Measurements from ENCODE around the gene SMYD3. TPM values are rescaled to one million over a fixed set of nuclear protein-coding genes. Genes with fewer than 3 reads are reported as not detected.
A peak's percentile ranks its signal among the peaks of the same experiment; 100 is the strongest.
"Not testable (repeated sequence)": the region's sequence is repeated elsewhere in the genome, so short reads cannot be mapped to it uniquely, and the experiment has no call there.

The SMYD3 gene
- polyA plus RNA-seq, 3 donors from 2014 or later = 48.4 to 57.5 (median 50.8) TPM

DNA sequence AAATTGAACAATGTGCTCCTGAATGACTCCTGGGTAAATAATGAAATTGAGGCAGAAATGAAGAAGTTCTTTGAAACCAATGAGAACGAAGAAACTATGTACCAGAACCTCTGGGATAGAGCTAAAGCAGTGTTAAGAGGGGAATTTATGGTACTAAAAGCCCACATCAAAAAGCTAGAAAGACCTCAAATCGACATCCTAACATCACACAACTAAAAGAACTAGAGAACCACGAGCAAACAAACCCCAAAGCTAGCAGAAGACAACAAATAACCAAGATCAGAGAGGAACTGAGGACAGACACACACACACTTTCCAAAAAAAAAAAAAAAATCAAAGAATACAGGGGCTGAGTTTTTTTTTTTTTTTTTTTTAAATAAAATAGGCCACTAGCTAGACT is 564.2 kb downstream of the SMYD3 start:
- Mint-ChIP-seq H3K27me3 (ENCODE audit: low read depth in 3 of 3) (peaks cover 0 to 2% (median 1%) of the 10 kb centered on the region in 3 donors), H3K4me1 (peaks cover 4 to 17% of the 10 kb centered on the region in 2 donors), H3K27ac (peak overlapping the region in 2 of 6 donors; percentile 21 to 64), H3K36me3 (peaks cover 0 to 9% (median 5%) of the 10 kb centered on the region in 3 donors), H3K4me3 (no peak overlapping the region), H3K9me3 (peaks cover 0 to 15% (median 1%) of the 10 kb centered on the region in 6 donors)
- no peak for DNase-seq

DNA sequence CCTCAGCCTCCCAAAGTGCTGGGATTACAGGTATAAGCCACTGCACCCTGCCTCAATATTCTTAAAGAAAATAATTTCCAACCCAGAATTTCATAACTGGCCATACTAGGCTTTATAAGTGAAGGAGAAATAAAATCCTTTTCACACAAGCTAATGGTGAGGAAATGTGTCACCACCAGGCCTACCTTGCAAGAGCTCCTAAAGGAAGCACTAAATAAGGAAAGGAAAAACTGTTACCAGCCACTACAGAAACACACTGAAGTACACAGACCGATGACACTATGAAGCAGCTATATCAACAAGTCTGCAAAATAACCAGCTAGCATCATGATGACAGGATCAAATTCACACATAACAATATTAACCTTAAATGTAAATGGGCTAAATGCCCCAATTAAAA is 565.3 kb downstream of the SMYD3 start:
- not testable (repeated sequence) for H3K27ac Mint-ChIP-seq; H3K27me3 Mint-ChIP-seq (ENCODE audit: low read depth in 3 of 3); H3K36me3 Mint-ChIP-seq; H3K4me3 Mint-ChIP-seq; DNase-seq
- peaks cover 4 to 17% of the 10 kb centered on the region in 2 donors for H3K4me1 Mint-ChIP-seq
- peaks cover 0 to 15% (median 1%) of the 10 kb centered on the region in 6 donors for H3K9me3 Mint-ChIP-seq

DNA sequence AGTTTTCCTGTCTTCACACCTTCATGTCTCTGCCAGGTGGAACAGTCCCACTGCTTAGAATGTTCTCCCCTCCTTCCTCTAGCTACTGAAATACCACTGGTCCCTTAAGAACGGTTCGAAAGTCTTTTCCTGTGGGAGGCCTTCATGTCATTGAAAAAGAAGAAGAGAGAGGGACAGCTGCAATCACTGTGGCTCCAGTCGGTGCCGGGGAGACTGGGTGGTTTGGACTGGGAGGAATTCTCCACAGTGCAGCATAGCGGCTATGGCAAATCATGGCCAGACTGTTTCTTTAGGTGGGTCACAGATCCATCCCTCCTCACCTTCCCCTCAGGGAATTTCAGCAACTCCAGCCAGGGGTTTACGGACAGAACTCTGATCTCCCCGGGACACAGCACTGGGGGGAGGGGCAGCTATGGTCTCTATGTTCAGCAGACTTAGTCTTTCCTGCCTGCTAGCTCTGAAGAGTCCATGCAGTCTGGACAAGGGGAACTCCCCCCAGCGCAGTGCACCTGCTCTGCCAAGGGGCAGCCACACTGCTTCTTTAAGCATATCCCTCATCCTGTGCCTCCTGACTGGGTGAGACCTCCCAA is 567.2 kb downstream of the SMYD3 start:
- Mint-ChIP-seq H3K4me3 (no peak overlapping the region), H3K9me3 (peaks cover 0 to 4% (median 1%) of the 10 kb centered on the region in 6 donors), H3K27me3 (ENCODE audit: low read depth in 3 of 3) (peaks cover 0 to 2% (median 1%) of the 10 kb centered on the region in 3 donors), H3K4me1 (peaks cover 4 to 20% of the 10 kb centered on the region in 2 donors), H3K36me3 (peaks cover 0 to 3% (median under 1%) of the 10 kb centered on the region in 3 donors), H3K27ac (no peak overlapping the region)
- DNase-seq = no peak

DNA sequence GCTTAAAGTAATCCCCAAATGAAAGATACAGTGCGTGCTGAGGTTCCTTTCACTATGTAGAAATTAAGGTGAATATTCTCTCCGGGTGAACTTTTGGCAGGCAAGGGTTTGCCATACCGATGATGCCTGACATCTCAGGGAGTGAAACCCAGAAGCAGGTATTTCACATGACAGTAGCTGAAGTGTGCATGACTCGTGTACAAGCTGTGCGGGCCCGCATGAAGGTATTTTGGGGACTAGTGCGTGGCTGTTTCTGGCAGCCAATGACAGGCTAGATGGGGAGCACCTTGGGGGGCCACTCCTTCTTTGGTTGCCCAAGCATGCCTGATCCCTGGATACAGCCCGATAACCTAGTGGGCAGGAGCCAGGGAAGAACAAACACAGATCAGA is 569.0 kb downstream of the SMYD3 start:
- Mint-ChIP-seq H3K36me3 (no peaks in the 10 kb centered on the region), H3K9me3 (peaks cover 0 to 3% (median 0%) of the 10 kb centered on the region in 6 donors), H3K27ac (no peak overlapping the region), H3K4me3 (no peak overlapping the region), H3K27me3 (ENCODE audit: low read depth in 3 of 3) (peaks cover 0 to 2% (median 1%) of the 10 kb centered on the region in 3 donors), H3K4me1 (peaks cover 4 to 19% of the 10 kb centered on the region in 2 donors)
- no peak for DNase-seq

DNA sequence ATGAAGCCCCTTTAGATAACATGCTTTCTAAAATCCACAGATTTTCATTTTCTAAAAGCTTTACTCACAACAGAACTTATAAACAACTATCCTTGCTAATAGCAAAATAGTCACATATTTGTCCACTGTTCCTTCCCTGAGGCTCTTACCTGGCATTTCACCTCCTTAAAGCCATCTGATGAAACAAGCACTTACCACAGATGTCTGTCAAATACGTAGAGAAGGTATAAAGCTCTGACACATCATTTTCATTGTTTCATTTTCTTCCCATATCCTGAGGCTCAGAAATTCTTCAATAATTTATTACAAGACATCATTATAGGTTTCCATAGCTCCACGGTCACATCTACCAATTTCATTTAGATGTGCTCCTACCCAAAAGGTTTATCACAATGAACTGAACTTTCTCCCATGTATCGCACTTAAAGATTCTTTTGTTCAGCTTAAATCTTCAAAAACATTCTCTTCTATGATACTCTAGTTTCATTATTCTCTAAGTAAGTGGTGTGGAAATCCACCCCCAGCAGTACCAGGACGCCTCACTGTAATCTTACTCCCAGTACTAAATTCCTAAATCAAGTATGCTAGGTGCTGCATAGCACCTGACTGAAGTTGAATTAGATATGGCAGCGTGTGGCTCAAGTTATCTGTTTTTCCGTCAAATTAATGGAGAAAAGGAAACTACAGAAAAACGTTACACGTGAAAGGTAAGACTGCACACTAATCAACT is 569.6 kb downstream of the SMYD3 start:
- H3K27ac Mint-ChIP-seq = no peak overlapping the region
- no peaks in the 10 kb centered on the region for H3K36me3 Mint-ChIP-seq
- DNase-seq = no peak
- no peaks in the 10 kb centered on the region for H3K9me3 Mint-ChIP-seq
- no peak overlapping the region for H3K4me3 Mint-ChIP-seq
- H3K27me3 Mint-ChIP-seq (ENCODE audit: low read depth in 3 of 3) = peaks cover 0 to 2% (median 0%) of the 10 kb centered on the region in 3 donors
- peaks cover under 1 to 13% of the 10 kb centered on the region in 2 donors for H3K4me1 Mint-ChIP-seq

DNA sequence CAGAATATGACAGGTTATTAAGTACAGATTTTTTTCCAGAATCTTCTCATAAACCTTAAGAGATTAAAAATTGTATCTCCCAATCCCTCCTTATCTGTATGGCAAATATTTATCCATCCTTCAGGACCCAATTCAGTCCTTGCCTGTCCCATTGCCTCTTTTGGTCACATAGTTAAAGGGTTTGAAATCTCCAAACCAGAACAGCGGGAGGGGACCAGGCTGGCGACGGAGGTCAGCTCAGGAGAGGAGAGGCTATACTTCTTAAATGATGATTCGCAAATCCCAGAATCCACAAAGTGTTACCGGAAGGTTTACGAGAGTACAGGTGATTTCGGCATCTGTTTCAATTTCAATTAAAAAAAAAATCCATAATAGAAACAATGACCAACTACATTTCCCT is 572.7 kb downstream of the SMYD3 start:
- H3K9me3 Mint-ChIP-seq = no peaks in the 10 kb centered on the region
- peaks cover 0 to 8% (median 4%) of the 10 kb centered on the region in 3 donors for H3K36me3 Mint-ChIP-seq
- H3K4me1 Mint-ChIP-seq = peaks cover 0 to 11% of the 10 kb centered on the region in 2 donors
- no peak overlapping the region for H3K4me3 Mint-ChIP-seq
- no peak for DNase-seq
- no peak overlapping the region for H3K27ac Mint-ChIP-seq
- H3K27me3 Mint-ChIP-seq (ENCODE audit: low read depth in 3 of 3) = no peaks in the 10 kb centered on the region

DNA sequence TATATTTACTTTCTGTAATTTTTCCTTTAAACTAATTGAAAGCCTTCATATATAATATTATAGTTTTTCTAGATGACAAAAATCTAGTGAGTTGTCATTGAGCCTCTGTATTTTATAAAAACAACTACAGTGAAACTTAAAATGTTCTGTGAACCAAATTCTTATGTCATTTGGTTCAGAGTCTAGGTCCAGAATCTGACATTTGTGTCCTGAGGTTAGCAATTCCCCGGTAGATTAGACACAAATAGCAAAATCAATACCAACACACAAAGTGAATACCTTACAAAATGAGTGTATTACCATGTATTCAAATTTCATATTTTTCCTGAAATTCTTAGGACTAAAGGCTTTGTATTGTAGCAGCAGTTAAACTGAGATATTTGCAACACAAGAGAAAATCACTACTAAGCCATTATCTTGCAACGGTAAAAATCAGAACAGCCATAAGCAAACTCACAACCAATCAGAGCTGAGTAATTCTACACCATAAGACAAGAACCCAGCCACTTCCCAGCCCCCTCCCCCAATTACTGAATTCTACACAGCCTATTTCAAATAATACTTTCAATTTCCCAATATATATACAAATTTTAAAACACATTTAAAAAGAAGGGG is 573.5 kb downstream of the SMYD3 start:
- Mint-ChIP-seq H3K4me3 (no peak overlapping the region), H3K4me1 (peaks cover 0 to 11% of the 10 kb centered on the region in 2 donors), H3K9me3 (no peaks in the 10 kb centered on the region), H3K27ac (peak overlapping the region in 1 of 6 donors; percentile 44), H3K36me3 (peaks cover 0 to 12% (median 9%) of the 10 kb centered on the region in 3 donors), H3K27me3 (ENCODE audit: low read depth in 3 of 3) (no peaks in the 10 kb centered on the region)
- no peak for DNase-seq

DNA sequence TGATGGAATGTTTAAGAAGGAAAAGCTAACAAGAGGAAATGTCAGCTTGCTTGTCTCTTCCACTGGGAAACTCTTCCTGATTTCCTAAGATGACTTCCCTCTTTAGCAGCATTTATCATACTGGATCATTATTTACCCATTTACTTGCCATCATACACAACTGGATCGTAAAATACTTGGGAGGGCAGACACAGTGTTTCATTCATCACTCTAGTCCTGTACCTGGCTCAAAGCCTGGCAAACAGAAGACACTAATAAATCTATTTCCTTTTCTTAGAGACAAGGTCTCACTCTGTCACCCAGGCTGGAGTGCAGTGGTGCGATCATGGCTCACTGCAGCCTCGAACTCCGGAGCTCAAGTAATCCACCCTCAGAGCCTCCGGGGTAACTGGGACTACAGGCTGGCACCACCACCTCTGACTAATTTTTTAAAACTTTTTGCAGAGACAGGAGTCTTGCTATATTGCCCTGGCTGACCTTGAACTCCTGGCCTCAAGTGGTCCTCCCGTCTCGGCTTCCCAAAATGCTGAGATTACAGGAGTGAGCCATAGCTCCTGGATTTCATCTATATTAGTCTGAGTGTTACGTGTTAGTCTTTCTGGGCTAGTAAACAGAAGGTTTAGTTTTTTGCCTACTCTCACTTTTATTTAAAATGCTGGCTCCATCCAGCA is 574.6 kb downstream of the SMYD3 start:
- no peak overlapping the region for H3K27ac Mint-ChIP-seq
- H3K36me3 Mint-ChIP-seq = peaks cover 5 to 18% (median 13%) of the 10 kb centered on the region in 3 donors
- H3K4me3 Mint-ChIP-seq = no peak overlapping the region
- H3K27me3 Mint-ChIP-seq (ENCODE audit: low read depth in 3 of 3) = no peaks in the 10 kb centered on the region
- no peaks in the 10 kb centered on the region for H3K9me3 Mint-ChIP-seq
- no peak for DNase-seq
- peaks cover 0 to 11% of the 10 kb centered on the region in 2 donors for H3K4me1 Mint-ChIP-seq

DNA sequence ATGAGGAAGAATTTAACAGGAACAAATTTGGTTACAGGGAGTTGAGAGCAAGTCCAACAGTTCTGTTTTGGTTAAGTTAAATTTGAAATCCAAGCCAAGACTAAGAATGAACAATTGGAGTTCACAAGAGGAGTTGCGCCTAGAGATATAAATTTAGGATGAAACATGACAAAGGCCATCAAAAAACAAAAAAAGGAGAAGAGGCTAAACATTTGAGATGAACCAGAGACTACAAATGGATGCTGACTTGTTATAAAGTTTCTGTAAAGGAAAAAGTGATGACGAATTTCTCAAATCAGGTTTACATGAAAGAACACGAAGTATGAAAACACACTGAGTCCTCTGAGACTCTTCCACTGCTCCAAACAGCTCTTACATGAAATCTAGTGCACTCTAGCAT is 575.6 kb downstream of the SMYD3 start:
- Mint-ChIP-seq H3K4me1 (peaks cover 0 to 11% of the 10 kb centered on the region in 2 donors), H3K4me3 (no peak overlapping the region), H3K27ac (no peak overlapping the region), H3K36me3 (peaks cover 8 to 23% (median 15%) of the 10 kb centered on the region in 3 donors), H3K9me3 (no peaks in the 10 kb centered on the region), H3K27me3 (ENCODE audit: low read depth in 3 of 3) (peaks cover 0 to 2% (median 0%) of the 10 kb centered on the region in 3 donors)
- no peak for DNase-seq

DNA sequence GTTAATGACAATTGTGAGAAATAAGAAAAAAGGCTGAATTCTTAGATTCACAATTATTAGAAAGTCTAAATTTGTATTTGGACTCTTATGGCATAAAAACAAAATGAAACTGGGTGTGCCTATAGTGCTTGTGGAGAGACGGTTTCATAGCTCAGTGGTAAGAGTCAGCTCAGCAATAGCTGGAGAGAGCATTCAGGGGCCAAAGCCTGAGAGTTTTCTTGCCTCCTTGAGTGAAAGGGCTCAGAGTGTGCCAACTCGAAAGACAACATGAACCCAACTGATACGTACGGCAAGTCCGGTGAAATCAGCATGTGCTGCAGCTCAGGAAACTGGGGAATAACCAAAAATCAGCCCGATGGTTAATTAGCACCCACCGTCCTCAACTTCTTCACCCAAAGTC is 577.9 kb downstream of the SMYD3 start:
- H3K9me3 Mint-ChIP-seq = no peaks in the 10 kb centered on the region
- H3K36me3 Mint-ChIP-seq = peaks cover 15 to 33% (median 24%) of the 10 kb centered on the region in 3 donors
- no peak overlapping the region for H3K27ac Mint-ChIP-seq
- peaks cover 0 to under 1% of the 10 kb centered on the region in 2 donors for H3K4me1 Mint-ChIP-seq
- no peak for DNase-seq
- no peak overlapping the region for H3K4me3 Mint-ChIP-seq
- H3K27me3 Mint-ChIP-seq (ENCODE audit: low read depth in 3 of 3) = peaks cover 0 to 2% (median 0%) of the 10 kb centered on the region in 3 donors

DNA sequence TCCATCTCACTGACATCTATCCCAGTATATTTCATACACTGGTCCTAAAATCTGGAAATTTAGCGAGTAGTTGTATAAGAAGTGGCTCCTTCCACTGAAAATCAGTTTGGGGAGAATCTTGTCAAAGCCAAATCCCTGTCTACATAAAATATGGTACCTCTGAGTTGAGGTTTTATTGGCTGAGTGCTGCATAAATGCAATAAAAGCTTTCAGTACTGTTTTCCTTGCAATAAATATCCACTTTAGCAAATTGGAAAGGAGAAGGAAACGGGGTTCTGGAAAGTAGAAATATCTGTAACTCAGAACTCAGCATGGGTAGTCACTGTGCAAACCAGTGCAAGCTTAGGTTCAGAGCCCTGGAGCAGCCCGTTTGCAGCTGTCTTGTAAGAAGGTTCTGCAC is 580.2 kb downstream of the SMYD3 start:
- Mint-ChIP-seq H3K9me3 (no peaks in the 10 kb centered on the region), H3K36me3 (peaks cover 15 to 33% (median 24%) of the 10 kb centered on the region in 3 donors), H3K27ac (no peak overlapping the region), H3K27me3 (ENCODE audit: low read depth in 3 of 3) (peaks cover 0 to 2% (median 0%) of the 10 kb centered on the region in 3 donors), H3K4me1 (no peaks in the 10 kb centered on the region), H3K4me3 (no peak overlapping the region)
- no peak for DNase-seq

DNA sequence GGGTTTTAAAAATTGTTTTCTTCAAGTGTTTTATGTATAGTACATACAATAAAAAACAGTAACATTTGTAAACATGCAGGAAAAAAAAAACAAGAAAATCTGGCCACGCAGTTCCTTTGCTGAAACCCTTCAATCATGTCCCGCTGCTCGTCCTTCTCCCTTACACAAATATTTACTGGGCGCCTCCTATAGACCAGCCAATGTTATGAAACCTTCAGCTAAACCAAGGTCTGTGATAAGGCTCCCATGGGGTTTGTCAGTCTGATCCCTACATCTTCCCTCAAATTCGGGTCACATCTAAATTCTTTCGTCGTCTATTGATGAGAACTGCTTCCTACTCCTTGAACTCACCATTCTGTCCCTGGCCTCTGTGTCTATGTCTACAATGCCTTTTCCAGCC is 583.9 kb downstream of the SMYD3 start:
- Mint-ChIP-seq H3K4me1 (no peaks in the 10 kb centered on the region), H3K9me3 (peaks cover 0 to 3% (median 0%) of the 10 kb centered on the region in 6 donors), H3K27ac (no peak overlapping the region), H3K27me3 (ENCODE audit: low read depth in 3 of 3) (peaks cover 0 to 2% (median 0%) of the 10 kb centered on the region in 3 donors), H3K36me3 (peaks cover 15 to 21% (median 15%) of the 10 kb centered on the region in 3 donors), H3K4me3 (no peak overlapping the region)
- DNase-seq = no peak

DNA sequence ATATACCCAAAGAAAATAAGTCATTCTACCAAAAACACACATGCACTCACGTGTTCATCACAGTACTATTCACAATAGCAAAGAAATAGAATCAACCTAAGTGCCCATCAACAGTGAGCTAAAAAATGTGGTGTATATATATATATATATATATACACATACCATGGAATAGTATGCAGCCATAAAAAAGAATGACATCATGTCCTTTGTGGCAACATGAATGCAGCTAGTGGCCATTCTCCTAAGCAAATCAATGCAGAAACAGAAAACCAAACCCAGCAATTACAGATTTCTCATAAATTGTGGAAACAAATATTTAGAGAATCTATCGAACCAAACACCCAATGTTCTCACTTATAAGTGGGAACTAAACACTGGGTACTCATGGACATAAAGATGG is 585.7 kb downstream of the SMYD3 start:
- Mint-ChIP-seq H3K9me3 (peaks cover 0 to 3% (median 0%) of the 10 kb centered on the region in 6 donors), H3K27me3 (ENCODE audit: low read depth in 3 of 3) (no peaks in the 10 kb centered on the region), H3K27ac (no peak overlapping the region), H3K36me3 (peaks cover 6 to 15% (median 14%) of the 10 kb centered on the region in 3 donors), H3K4me1 (no peaks in the 10 kb centered on the region), H3K4me3 (no peak overlapping the region)
- no peak for DNase-seq
